Prostate gland (tissue), 2 donors: ENCODE data around the gene PLXNC1. TPM values are rescaled to one million over a fixed set of nuclear protein-coding genes. Genes with fewer than 3 reads are reported as not detected.

ENCODE experiments used
- DNase-seq: peaks from one replicate; pipeline ENCODE4 v3.0.0-alpha.2; 2019; ENCODE audit warnings: low spot score
- H3K27ac ChIP-seq, 2 donors: fragments of 200-600 bp; sonication (generic); 2 replicates each; pipeline ENCODE4 v1.5.1; 2017 to 2019
- H3K27me3 ChIP-seq: fragments of 200-600 bp; sonication (generic); replicated peaks from 2 replicates; pipeline ENCODE4 v1.5.1; 2019; ENCODE audit not compliant: insufficient read depth
- H3K36me3 ChIP-seq, 2 donors: fragments of 200-600 bp; sonication (generic); 1 replicate in 1 of 2; 2 replicates in 1 of 2; pipeline versions ENCODE4 v1.5.1 to v1.8.1; 2017 to 2019
- H3K4me1 ChIP-seq: fragments of 200-600 bp; sonication (generic); replicated peaks from 2 replicates; pipeline ENCODE4 v1.5.1; 2019
- H3K4me3 ChIP-seq, 2 donors: fragments of 200-600 bp; sonication (generic); 2 replicates each; pipeline ENCODE4 v1.5.1; 2017 to 2019
- H3K9me3 ChIP-seq: fragments of 200-600 bp; sonication (generic); 2 replicates; pipeline ENCODE4 v1.5.1; 2017
- CTCF ChIP-seq, 4 experiments: fragments of 200-600 bp in 2 of 4; fragments of 450-650 bp in 2 of 4; sonication (generic) in 2 of 4; IDR thresholded peaks; 1 replicate in 3 of 4; 2 replicates in 1 of 4; pipeline ENCODE4 v1.5.1; 2016 to 2019; ENCODE audit warnings: antibody characterized with exemption in 4 of 4, mild to moderate bottlenecking in 2 of 4, moderate library complexity in 2 of 4
- POLR2A ChIP-seq: fragments of 450-650 bp; IDR thresholded peaks from one replicate; pipeline ENCODE4 v1.6.1; 2016; ENCODE audit warnings: antibody characterized with exemption, mild to moderate bottlenecking
- POLR2AphosphoS5 ChIP-seq: sonication (generic); formaldehyde crosslinking; IDR thresholded peaks from one replicate; pipeline ENCODE4 v1.6.1; 2017; ENCODE audit warnings: antibody characterized with exemption
- WGBS: methylation state at CpG from one replicate; pipeline ENCODE4 v1.1.5; 2018; 5-methylcytosine and 5-hydroxymethylcytosine counted together
- intact Hi-C: fragments of 100-400 bp; cut with DNase I; formaldehyde crosslinking; loops from one replicate; pipeline ENCODE4 v1.14.2; 2022
- total RNA-seq, 2 donors: library from RNA; depleted of rRNA; stranded (reverse); fragments of >200 nt; gene quantifications; one replicate each; pipeline ENCODE4 v1.1.0, GENCODE V29; 2016

The PLXNC1 gene
- total RNA-seq, 2 donors from 2014 or later, result 2.7 to 118 TPM

- no peaks in the 10 kb centered on the region for H3K36me3 ChIP-seq
- WGBS, result 80% methylated on average over 1 of the region's 1 CpG
- H3K27ac ChIP-seq, result no peak overlapping the region
- intact Hi-C loops, result no loop called here
- no peak for TF ChIP-seq CTCF (IDR thresholded peaks at IDR 0.05)
- TF ChIP-seq POLR2A, result no peak
- no peak for TF ChIP-seq POLR2AphosphoS5
- DNase-seq, result no peak
- H3K9me3 ChIP-seq, result no peaks in the 10 kb centered on the region
- no peaks in the 10 kb centered on the region for H3K4me1 ChIP-seq
- H3K27me3 ChIP-seq, result no peaks in the 10 kb centered on the region
- no peak overlapping the region for H3K4me3 ChIP-seq
Measured at GRCh38 chr12:94318181-94318580, 169.8 kb downstream of the PLXNC1 start.

- Histone ChIP-seq H3K4me1 (no peaks in the 10 kb centered on the region), H3K36me3 (no peaks in the 10 kb centered on the region), H3K27me3 (no peaks in the 10 kb centered on the region), H3K27ac (no peak overlapping the region), H3K9me3 (no peaks in the 10 kb centered on the region), H3K4me3 (no peak overlapping the region)
- intact Hi-C loops, result no loop called here
- DNase-seq, result no peak
- TF ChIP-seq POLR2A (no peak), POLR2AphosphoS5 (no peak), CTCF (IDR thresholded peaks at IDR 0.05) (no peak)
Measured at GRCh38 chr12:94320109-94320508, 171.7 kb downstream of the PLXNC1 start.

- WGBS, result 92% methylated on average over 2 of the region's 2 CpGs
- Histone ChIP-seq H3K4me3 (no peak overlapping the region), H3K27me3 (no peaks in the 10 kb centered on the region), H3K27ac (no peak overlapping the region), H3K36me3 (no peaks in the 10 kb centered on the region), H3K9me3 (no peaks in the 10 kb centered on the region), H3K4me1 (no peaks in the 10 kb centered on the region)
- intact Hi-C loops, result no loop called here
- no peak for DNase-seq
- TF ChIP-seq POLR2A (no peak), CTCF (IDR thresholded peaks at IDR 0.05) (no peak), POLR2AphosphoS5 (no peak)
Measured at GRCh38 chr12:94322346-94322745, 174.0 kb downstream of the PLXNC1 start.

GRCh38 chr12:94326234-94326633, 177.9 kb downstream of the PLXNC1 start:
- Histone ChIP-seq H3K9me3 (no peaks in the 10 kb centered on the region), H3K36me3 (no peaks in the 10 kb centered on the region), H3K27me3 (no peaks in the 10 kb centered on the region), H3K27ac (no peak overlapping the region), H3K4me3 (no peak overlapping the region), H3K4me1 (no peaks in the 10 kb centered on the region)
- TF ChIP-seq CTCF (IDR thresholded peaks at IDR 0.05), result no peak
- TF ChIP-seq POLR2AphosphoS5, result no peak
- no peak for TF ChIP-seq POLR2A
- intact Hi-C loops, result no loop called here
- no peak for DNase-seq
- WGBS, result 100% methylated on average over 1 of the region's 1 CpG

GRCh38 chr12:94326727-94327126, 178.3 kb downstream of the PLXNC1 start:
- H3K4me1 ChIP-seq, result no peaks in the 10 kb centered on the region
- TF ChIP-seq POLR2A (no peak), POLR2AphosphoS5 (no peak), CTCF (IDR thresholded peaks at IDR 0.05) (no peak)
- intact Hi-C loops, result no loop called here
- no peaks in the 10 kb centered on the region for H3K36me3 ChIP-seq
- no peak for DNase-seq
- H3K9me3 ChIP-seq, result no peaks in the 10 kb centered on the region
- H3K27ac ChIP-seq, result no peak overlapping the region
- no peak overlapping the region for H3K4me3 ChIP-seq
- no peaks in the 10 kb centered on the region for H3K27me3 ChIP-seq
